Testis (tissue), 3 donors: ENCODE measurements around the gene ELOVL3. TPM values are rescaled to one million over a fixed set of nuclear protein-coding genes. Genes with fewer than 3 reads are reported as not detected.
"Not testable (repeated sequence)": the region's sequence is repeated elsewhere in the genome, so short reads cannot be mapped to it uniquely, and the experiment has no call there.

Source experiments
- DNase-seq: peaks from one replicate; pipeline ENCODE4 v3.0.0-alpha.2; 2019
- H3K27ac ChIP-seq, 2 donors: fragments of 200-600 bp; sonication (generic); one replicate each; pipeline ENCODE4 v1.5.1; 2019
- H3K27me3 ChIP-seq: fragments of 200-600 bp; sonication (generic); one replicate; pipeline ENCODE4 v1.5.1; 2019
- H3K36me3 ChIP-seq: fragments of 200-600 bp; sonication (generic); one replicate; pipeline ENCODE4 v1.5.1; 2017; ENCODE audit warnings: low read depth; ENCODE audit errors: missing control alignments
- H3K4me1 ChIP-seq: fragments of 200-600 bp; sonication (generic); one replicate; pipeline ENCODE4 v1.5.1; 2019
- H3K4me3 ChIP-seq, 2 donors: fragments of 200-600 bp; sonication (generic); one replicate each; pipeline ENCODE4 v1.5.1; 2017 to 2019
- H3K9me3 ChIP-seq: fragments of 200-600 bp; sonication (generic); one replicate; pipeline ENCODE4 v1.5.1; 2017
- CTCF ChIP-seq, 3 experiments: fragments of 450-650 bp in 2 of 3; fragments of 200-600 bp in 1 of 3; sonication (generic) in 1 of 3; IDR thresholded peaks; one replicate each; pipeline ENCODE4 v1.5.1; 2016 to 2019; ENCODE audit warnings: antibody characterized with exemption in 3 of 3, mild to moderate bottlenecking in 2 of 3, moderate library complexity in 1 of 3
- POLR2A ChIP-seq: fragments of 450-650 bp; IDR thresholded peaks from one replicate; pipeline ENCODE4 v1.6.1; 2017; ENCODE audit warnings: antibody characterized with exemption, mild to moderate bottlenecking, moderate library complexity
- WGBS, 2 donors: methylation state at CpG; one replicate each; pipeline ENCODE4 v1.1.5; 2018; 5-methylcytosine and 5-hydroxymethylcytosine counted together
- intact Hi-C: fragments of 100-400 bp; cut with DNase I; formaldehyde crosslinking; loops from one replicate; pipeline ENCODE4 v1.15.1; 2023; ENCODE audit warnings: low total_unique reads
- polyA plus RNA-seq: library from polyadenylated mRNA; stranded (reverse); fragments of 350-450 nt; fragmentation: Illumina TruSeq; extraction: RNeasy Lipid Tissue Mini Kit (QIAGEN cat#74804); gene quantifications from one replicate; pipeline ENCODE4 v1.2.3, GENCODE V29; 2014; ENCODE audit warnings: low read depth, low replicate concordance; ENCODE audit not compliant: insufficient read depth
- total RNA-seq, 2 donors: library from RNA; depleted of rRNA; stranded (reverse); fragments of >200 nt; gene quantifications; one replicate each; pipeline ENCODE4 v1.2.3, GENCODE V29; 2016

ELOVL3 gene
- total and polyA plus RNA-seq, 3 donors from 2014 or later = 1.5 to 5.0 (median 2.8) TPM

GRCh38 chr10:102211615-102212299 lies 14.3 kb upstream of the ELOVL3 start:
- no peaks in the 10 kb centered on the region for H3K4me1 ChIP-seq
- no peak for DNase-seq
- H3K27ac ChIP-seq = no peak overlapping the region
- WGBS, 2 donors = 89 to 92% methylated on average over 3 of the region's 3 CpGs
- H3K36me3 ChIP-seq = no peaks in the 10 kb centered on the region
- intact Hi-C loops = no loop called here
- TF ChIP-seq CTCF (IDR thresholded peaks at IDR 0.05) (no peak), POLR2A (no peak)
- no peaks in the 10 kb centered on the region for H3K9me3 ChIP-seq
- no peak overlapping the region for H3K4me3 ChIP-seq
- H3K27me3 ChIP-seq = no peaks in the 10 kb centered on the region

GRCh38 chr10:102213599-102213998 lies 12.5 kb upstream of the ELOVL3 start:
- H3K27me3 ChIP-seq, H3K36me3 ChIP-seq, intact Hi-C loops, DNase-seq, H3K4me1 ChIP-seq, H3K27ac ChIP-seq, H3K4me3 ChIP-seq, H3K9me3 ChIP-seq: not testable (repeated sequence)
- WGBS, 2 donors = 71 to 90% methylated on average over 4 of the region's 4 CpGs

- no peaks in the 10 kb centered on the region for H3K4me1 ChIP-seq
- no peaks in the 10 kb centered on the region for H3K36me3 ChIP-seq
- no peaks in the 10 kb centered on the region for H3K27me3 ChIP-seq
- no peak overlapping the region for H3K27ac ChIP-seq
- 72 to 83% methylated on average over 5 of the region's 5 CpGs for WGBS, 2 donors
- no peak overlapping the region for H3K4me3 ChIP-seq
- no peak for TF ChIP-seq CTCF (IDR thresholded peaks at IDR 0.05)
- TF ChIP-seq POLR2A = no peak
- DNase-seq = no peak
- no peaks in the 10 kb centered on the region for H3K9me3 ChIP-seq
- intact Hi-C loops = no loop called here
These were observed 6.7 kb upstream of the ELOVL3 start for GRCh38 chr10:102219370-102219769.

- intact Hi-C loops = no loop called here
- no peaks in the 10 kb centered on the region for H3K36me3 ChIP-seq
- TF ChIP-seq CTCF (IDR thresholded peaks at IDR 0.05) (no peak), POLR2A (no peak)
These were observed 5.5 kb upstream of the ELOVL3 start for GRCh38 chr10:102220612-102221011.

GRCh38 chr10:102222797-102223196 lies 3.3 kb upstream of the ELOVL3 start:
- H3K4me1 ChIP-seq = peaks cover 5% of the 10 kb centered on the region
- TF ChIP-seq CTCF (IDR thresholded peaks at IDR 0.05) (no peak), POLR2A (no peak)
- WGBS, 2 donors = 91 to 92% methylated on average over 5 of the region's 5 CpGs
- no peak overlapping the region for H3K27ac ChIP-seq
- intact Hi-C loops = no loop called here
- no peak for DNase-seq
- H3K36me3 ChIP-seq = no peaks in the 10 kb centered on the region
- H3K9me3 ChIP-seq = no peaks in the 10 kb centered on the region
- H3K4me3 ChIP-seq = no peak overlapping the region
- H3K27me3 ChIP-seq = no peaks in the 10 kb centered on the region

More at GRCh38 chr10:102220612-102221011, 5.5 kb upstream of the ELOVL3 start:
- no peaks in the 10 kb centered on the region for H3K4me1 ChIP-seq
- H3K27me3 ChIP-seq = no peaks in the 10 kb centered on the region
- no peak for DNase-seq
- H3K27ac ChIP-seq = no peak overlapping the region
- no peak overlapping the region for H3K4me3 ChIP-seq
- no peaks in the 10 kb centered on the region for H3K9me3 ChIP-seq
